ENCODE measurements around the gene FKBP2.
"Not testable (repeated sequence)": the region's sequence is repeated elsewhere in the genome, so short reads cannot be mapped to it uniquely, and the experiment has no call there.

FKBP2 gene

GRCh38 chr11:64234647-64235379 is 6.1 kb upstream of the FKBP2 start:
- no peak for DNase-seq

- no peak for DNase-seq
These were observed 5.3 kb upstream of the FKBP2 start for GRCh38 chr11:64235437-64236161.

- no peak for DNase-seq
These were observed 3.4 kb upstream of the FKBP2 start for GRCh38 chr11:64237484-64237951.

- no peak for DNase-seq
These were observed 2.8 kb upstream of the FKBP2 start for GRCh38 chr11:64238076-64238475.

- DNase-seq = no peak
These were observed 1.9 kb upstream of the FKBP2 start for GRCh38 chr11:64238999-64239398.

GRCh38 chr11:64239662-64240434 is 1.0 kb upstream of the FKBP2 start:
- DNase-seq = no peak

- DNase-seq = no peak
These were observed 271 bp downstream of the FKBP2 start for GRCh38 chr11:64241241-64241490.

- peak; percentile 82 for DNase-seq
These were observed 838 bp downstream of the FKBP2 start for GRCh38 chr11:64241491-64242374.

GRCh38 chr11:64243236-64243854 is 2.5 kb downstream of the FKBP2 start:
- DNase-seq = no peak

- no peak for DNase-seq
These were observed 3.2 kb downstream of the FKBP2 start for GRCh38 chr11:64244107-64244506.

GRCh38 chr11:64244966-64245365 is 4.1 kb downstream of the FKBP2 start:
- DNase-seq = no peak

GRCh38 chr11:64245401-64245796 is 4.5 kb downstream of the FKBP2 start:
- no peak for DNase-seq

GRCh38 chr11:64245797-64246620 is 5.1 kb downstream of the FKBP2 start:
- DNase-seq = no peak

GRCh38 chr11:64246621-64246870 is 5.7 kb downstream of the FKBP2 start:
- not testable (repeated sequence) for DNase-seq

- DNase-seq = peak; percentile 21
These were observed 6.2 kb downstream of the FKBP2 start, which contains the start of gene PPP1R14B for GRCh38 chr11:64246871-64247728. Gene PPP1R14B (minus strand): TSS chr11:64246943. CDS start chr11:64246673, 270 bp downstream.

- DNase-seq = no peak
These were observed 7.0 kb downstream of the FKBP2 start for GRCh38 chr11:64247729-64248531.

GRCh38 chr11:64248578-64248977 is 7.7 kb downstream of the FKBP2 start:
- no peak for DNase-seq

GRCh38 chr11:64249038-64249437 is 8.1 kb downstream of the FKBP2 start:
- no peak for DNase-seq

- no peak for DNase-seq
These were observed 8.9 kb downstream of the FKBP2 start for GRCh38 chr11:64249563-64250414.

Measured in NCI-H524 treated with DMSO at 0.1 percent for 48 hours (cell line).